Muscle of arm (tissue), 12 donors: ENCODE data around the gene B4GALT6. TPM values are rescaled to one million over a fixed set of nuclear protein-coding genes. Genes with fewer than 3 reads are reported as not detected.

Experiments
- DNase-seq: peaks from one replicate; pipeline ENCODE4 v3.0.0-alpha.2; 2013
- polyA plus RNA-seq, 12 donors: library from polyadenylated mRNA; unstranded; fragments of 120-200 nt; gene quantifications; one replicate each; pipeline ENCODE4 v1.2.1, GENCODE V29; 2013; ENCODE audit not compliant: insufficient read length in 12 of 12

Gene B4GALT6
- polyA plus RNA-seq, 12 donors: 9.6 to 16.1 (median 12.8) TPM; not detected in 1

DNA sequence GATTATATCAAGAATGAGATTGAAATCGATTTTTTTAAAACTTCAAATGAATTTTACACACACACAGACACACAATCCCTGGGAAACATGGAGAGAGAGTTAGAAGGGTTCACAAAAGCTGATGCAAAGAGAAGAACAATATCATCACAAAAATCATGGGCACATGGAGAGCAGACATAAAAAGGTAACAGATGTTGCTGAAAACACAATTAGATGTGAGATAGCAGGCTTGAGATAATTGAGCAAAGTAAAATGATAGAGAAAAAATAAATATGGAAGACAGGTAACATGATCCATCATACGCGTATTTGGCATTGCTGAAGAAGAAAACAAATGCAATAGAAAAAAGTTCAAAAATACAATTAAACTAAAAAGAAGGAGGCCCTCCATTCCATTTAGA is 11.6 kb upstream of the B4GALT6 start:
- DNase-seq: no peak

DNA sequence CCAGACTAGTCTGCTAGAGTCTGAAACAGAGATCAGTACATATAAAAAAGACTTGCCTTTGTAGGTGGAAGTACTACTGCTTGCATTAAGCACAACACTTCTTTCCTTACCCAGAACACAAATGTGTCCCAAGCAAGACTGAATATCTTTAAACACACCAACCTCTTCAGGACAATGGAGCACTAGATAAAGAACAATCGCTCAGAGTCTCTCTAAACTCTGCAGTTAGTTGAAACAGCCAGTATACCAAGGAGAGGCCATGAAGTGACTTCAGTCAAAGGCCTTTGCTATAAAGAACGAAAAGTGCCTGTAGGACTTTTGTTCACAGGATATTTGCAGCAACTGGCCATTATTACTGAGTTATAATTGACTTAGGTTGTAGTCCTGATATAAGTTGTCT is 9.9 kb upstream of the B4GALT6 start:
- DNase-seq: no peak

GRCh38 chr18:31688606-31689005 is 4.2 kb upstream of the B4GALT6 start:
- DNase-seq: no peak

GRCh38 chr18:31686986-31687928 is 2.9 kb upstream of the B4GALT6 start:
- no peak for DNase-seq

- no peak for DNase-seq
Observed at GRCh38 chr18:31686572-31686971, 2.2 kb upstream of the B4GALT6 start.

- peak; percentile 75 for DNase-seq
Observed at GRCh38 chr18:31685097-31686082, 1.0 kb upstream of the B4GALT6 start.

GRCh38 chr18:31683968-31684278 is 458 bp downstream of the B4GALT6 start:
- DNase-seq: peak; percentile 25

DNA sequence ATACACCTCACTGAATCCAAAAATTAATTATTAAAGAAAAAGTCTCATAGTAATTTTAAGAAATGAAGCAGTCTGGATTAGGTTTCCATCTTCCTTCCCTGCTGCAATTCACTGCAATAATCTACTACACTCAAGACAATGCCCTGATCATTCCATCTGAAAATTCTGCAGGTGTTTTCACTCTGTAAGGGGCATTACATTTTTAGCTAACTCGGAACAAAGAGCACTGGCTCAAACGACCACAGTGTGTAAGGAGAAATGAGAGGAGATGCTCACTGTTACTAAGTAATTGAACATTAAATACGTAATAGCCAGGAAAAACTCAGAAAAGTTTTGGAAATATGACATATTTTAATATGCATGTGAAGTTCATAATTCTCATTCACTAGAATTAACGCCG is 1.3 kb downstream of the B4GALT6 start:
- DNase-seq: no peak

DNA sequence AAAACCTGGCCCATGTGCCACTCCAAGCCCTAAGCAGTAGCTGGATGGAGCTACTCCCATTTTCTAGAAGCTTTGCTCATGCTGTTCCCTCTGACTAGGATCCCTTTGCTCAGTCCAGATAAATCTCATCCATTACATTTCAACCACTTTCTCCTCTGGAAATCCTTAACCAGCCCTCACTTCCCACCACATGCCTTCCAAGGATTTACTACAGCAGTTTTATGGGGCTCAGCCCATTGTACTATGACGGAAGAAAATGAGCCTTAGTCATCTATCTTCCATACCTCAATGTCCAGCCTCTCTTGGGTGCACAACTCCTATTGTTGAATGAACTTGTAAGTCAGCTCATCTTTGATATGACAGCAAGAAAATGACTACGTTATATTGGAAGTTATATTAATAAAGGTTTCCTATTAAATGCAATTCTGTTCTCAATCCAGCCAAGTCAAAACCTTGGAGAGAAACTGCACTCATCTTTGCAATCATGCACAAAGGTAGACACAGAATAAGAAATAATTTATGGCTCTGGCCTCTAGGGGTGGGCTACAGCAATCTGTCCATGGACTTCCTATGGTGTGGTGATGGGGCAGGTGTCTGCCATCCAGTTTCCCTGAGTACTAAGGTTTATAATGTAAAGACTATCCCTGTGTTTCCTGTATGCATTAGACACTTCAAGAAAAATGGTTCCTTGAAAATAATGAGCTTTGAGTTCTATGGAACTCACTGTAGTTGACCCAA is 3.4 kb downstream of the B4GALT6 start:
- DNase-seq: no peak

DNA sequence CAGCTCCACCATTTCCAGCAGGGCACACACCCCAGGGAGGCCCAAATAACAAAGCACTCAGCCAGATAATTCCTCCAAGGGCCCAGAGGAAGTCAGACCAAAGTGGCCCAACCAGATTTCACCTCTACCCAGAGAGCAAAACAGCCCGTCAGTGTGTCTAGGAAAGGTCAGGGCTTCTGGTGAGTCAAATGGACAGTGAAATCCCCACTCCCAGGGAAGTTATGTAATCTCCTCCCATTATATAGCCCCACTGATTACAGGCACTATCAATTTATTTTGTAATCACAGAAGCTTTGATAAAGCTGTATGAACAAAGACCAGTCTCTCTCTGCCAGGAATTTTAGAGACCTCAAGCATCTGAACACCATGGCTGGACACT is 4.0 kb downstream of the B4GALT6 start:
- DNase-seq: no peak

- DNase-seq: no peak
Observed at GRCh38 chr18:31679791-31680432, 4.5 kb downstream of the B4GALT6 start.

GRCh38 chr18:31679133-31679742 is 5.1 kb downstream of the B4GALT6 start:
- DNase-seq: no peak

- no peak for DNase-seq
Observed at GRCh38 chr18:31678425-31678824, 6.0 kb downstream of the B4GALT6 start.

GRCh38 chr18:31677592-31677991 is 6.8 kb downstream of the B4GALT6 start:
- DNase-seq: no peak

DNA sequence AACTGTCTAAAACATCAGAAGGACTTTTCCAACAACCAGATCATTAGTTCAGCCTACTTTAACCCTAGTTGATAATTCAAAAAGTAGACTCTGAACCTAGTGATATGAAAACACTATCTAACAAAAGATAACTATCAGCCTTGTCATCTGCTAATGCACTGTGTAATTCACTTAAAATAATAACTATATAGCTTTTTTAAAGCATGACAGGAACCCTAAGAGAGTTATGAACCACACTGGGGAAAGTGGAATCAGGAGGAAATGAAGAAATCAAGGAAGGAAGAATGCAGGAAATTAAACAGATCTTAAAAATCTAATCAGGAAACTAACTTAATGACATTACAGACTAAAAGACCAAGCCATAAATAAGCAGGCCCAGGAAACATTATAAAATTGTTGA is 9.0 kb downstream of the B4GALT6 start:
- DNase-seq: no peak

DNA sequence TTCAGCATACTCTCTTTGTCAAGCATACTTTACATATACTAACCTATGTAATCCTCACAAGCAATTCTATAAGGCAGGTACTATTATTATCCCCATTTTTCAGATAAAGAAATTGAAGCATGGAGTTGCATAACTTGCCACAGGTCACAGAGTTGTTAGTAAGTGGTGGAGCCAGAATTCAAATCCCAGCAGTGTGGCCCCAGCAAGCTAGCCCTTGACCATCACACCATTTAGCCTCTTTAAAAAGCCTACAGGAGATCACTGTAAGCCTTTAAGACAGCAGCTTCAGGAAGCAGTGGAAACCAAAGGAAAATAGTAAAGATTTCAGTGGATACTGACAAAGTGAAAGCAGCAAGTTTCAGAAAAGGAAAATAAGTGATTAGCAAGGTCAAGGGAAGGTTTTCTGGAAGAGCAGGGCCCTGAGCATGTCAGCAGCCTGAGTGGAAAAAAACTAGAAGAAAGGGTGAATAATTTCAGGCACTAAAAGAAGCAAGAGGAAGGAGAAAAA is 11.7 kb downstream of the B4GALT6 start:
- DNase-seq: no peak

DNA sequence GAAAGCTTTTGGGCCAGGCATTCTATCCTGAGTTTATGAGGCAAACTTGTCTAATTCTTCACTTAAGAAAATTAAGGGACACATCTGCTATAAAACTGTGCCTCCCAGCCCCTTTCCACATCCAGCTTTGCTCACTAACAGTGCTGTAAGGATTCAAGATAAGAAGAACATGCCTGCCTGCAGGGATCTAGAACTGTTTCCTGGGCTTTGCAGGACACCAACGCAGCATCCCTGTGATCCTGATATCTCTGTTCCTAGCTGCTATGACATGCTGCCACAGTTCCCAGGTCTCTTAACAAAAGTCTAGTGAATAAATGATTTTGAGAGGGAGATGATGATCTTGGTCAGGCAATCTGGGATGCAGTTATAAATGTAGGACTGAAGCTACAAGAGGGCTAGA is 12.4 kb downstream of the B4GALT6 start:
- DNase-seq: no peak

DNA sequence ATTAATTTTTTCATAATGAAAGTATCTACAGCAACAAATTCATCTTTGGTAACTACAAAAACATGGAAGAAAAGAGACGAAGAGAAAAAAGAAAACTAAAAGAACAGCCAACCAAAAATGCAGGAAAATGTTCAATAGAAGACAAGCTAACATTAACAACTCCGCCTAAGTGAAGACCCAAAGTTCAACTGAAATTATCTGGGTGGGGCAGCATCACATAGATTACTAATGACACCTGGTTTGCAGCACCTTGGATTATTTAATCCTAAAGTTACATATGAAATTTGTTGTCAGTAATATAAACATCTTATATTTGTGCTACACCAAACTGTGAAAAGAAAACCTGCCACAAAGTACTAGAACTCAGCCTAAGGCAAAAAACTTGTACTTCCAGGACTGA is 14.8 kb downstream of the B4GALT6 start:
- DNase-seq: no peak

DNA sequence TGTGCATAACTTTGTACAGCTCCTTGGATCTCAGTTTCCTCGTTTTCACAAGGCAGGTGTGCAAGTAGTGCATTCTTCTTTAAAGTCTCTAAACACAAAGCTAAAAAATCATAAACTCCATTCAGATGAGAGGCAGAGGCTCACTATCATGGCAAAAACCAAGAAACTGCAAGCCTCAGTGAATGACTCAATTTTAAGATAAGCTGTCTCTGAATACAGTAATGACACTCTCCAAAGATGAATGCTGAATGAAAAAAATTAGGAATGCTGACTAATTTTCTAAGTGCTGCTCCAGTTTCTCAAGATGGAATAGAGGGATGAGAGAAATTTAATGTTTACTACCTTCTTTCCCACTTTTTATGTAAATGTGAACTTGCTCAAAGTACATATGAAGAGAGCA is 17.2 kb downstream of the B4GALT6 start:
- DNase-seq: no peak

DNA sequence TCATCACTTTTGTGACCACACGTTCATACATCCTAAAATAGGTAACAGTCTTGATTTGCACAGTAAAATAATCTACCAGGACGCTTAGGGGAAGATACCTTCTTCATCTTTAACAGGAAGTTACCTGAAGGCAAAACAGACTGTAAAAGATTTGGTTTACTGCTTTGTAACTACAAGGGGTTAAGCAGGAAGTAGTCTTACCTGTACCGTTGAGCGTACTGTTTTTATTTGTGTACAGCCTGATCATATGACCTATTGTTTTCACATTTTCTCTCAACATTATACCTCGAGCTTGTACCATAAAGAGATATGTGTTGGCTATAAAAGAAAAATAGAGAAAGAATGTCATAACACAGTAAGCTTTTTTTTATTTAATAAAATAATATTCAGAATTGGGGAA is 18.3 kb downstream of the B4GALT6 start:
- no peak for DNase-seq

DNA sequence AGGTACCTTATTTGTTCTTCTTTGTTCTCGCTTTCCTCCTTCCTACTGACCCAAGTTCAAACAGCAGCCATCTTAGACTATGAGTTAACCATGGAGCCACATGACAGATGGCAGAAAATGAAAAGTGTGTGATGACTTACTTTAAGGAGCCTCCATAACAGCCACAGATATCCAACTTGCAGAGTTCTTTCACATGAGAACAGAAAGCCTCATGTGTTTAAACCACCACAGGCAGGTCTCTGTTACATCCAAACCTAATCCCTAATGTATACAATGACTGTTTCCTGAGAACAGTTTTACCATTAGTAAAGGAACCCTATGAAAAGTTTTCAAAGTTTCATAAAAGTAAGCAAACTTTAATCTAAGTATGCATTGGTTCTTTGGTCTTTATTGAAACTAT is 20.3 kb downstream of the B4GALT6 start:
- DNase-seq: no peak
